ENCODE results near the gene DMD. TPM values are rescaled to one million over a fixed set of nuclear protein-coding genes. Genes with fewer than 3 reads are reported as not detected.

The DMD gene
- total RNA-seq, 2 donors from 2014 or later: 19.6 to 24.9 TPM

DNA sequence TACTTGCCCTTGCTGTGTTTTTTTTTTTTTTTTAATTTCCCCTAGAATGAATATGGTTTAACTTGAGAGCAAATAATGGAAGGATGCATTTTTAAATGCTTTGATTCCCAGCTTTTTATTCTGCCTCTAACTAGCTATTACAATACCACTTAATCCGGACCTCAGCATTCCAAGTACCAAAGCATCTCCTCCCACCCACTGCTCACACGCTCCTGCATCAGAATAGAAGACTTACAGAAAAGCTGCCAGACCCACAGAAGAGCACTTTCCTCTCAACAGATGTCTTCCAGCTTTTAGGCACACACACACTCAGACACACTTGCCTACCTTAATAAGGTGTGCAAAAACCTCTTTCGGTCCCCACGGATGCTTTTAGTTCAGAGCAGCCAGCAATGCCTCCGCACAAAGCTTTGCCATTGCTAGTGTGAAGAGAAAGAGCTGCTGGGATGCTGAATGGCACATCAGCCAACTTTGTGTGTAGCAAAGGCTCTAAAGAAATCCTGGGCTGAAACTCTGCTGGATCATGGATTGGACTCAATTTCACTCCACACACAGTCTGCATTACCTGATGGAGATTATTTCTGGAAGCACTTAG, 1056.2 kb downstream of the DMD start:
- WGBS, 2 experiments (ENCODE audit: insufficient coverage in 1 of 2, insufficient read length in 1 of 2): 31% methylated on average over 5 of the region's 5 CpGs; no CpG with 5 or more reads in 1 of the 2 experiments
- Histone ChIP-seq H3K4me1 (ENCODE audit: control insufficient read depth, insufficient read depth, low read length) (no peaks in the 10 kb centered on the region), H3K27ac (ENCODE audit: low read depth, low read length) (no peak overlapping the region), H3K4me3 (ENCODE audit: low read length) (no peak overlapping the region), H3K9me3 (ENCODE audit: control insufficient read depth, low read length) (no peaks in the 10 kb centered on the region), H3K27me3 (ENCODE audit: control insufficient read depth, insufficient read depth, low read length, poor library complexity, severe bottlenecking) (no peaks in the 10 kb centered on the region), H3K9ac (ENCODE audit: extremely low read depth, low read length, poor library complexity, severe bottlenecking) (no peak overlapping the region), H3K36me3 (ENCODE audit: control insufficient read depth, insufficient read depth, low read length) (no peaks in the 10 kb centered on the region)
- Mint-ChIP-seq H3K27me3 (ENCODE audit: insufficient read depth) (no peaks in the 10 kb centered on the region), H3K27ac (no peak overlapping the region), H3K9me3 (peaks cover 36% of the 10 kb centered on the region), H3K4me1 (no peaks in the 10 kb centered on the region), H3K36me3 (ENCODE audit: low read depth) (no peaks in the 10 kb centered on the region), H3K4me3 (no peak overlapping the region)
- peak; percentile 48 for DNase-seq
- TF ChIP-seq, protein P1, sequence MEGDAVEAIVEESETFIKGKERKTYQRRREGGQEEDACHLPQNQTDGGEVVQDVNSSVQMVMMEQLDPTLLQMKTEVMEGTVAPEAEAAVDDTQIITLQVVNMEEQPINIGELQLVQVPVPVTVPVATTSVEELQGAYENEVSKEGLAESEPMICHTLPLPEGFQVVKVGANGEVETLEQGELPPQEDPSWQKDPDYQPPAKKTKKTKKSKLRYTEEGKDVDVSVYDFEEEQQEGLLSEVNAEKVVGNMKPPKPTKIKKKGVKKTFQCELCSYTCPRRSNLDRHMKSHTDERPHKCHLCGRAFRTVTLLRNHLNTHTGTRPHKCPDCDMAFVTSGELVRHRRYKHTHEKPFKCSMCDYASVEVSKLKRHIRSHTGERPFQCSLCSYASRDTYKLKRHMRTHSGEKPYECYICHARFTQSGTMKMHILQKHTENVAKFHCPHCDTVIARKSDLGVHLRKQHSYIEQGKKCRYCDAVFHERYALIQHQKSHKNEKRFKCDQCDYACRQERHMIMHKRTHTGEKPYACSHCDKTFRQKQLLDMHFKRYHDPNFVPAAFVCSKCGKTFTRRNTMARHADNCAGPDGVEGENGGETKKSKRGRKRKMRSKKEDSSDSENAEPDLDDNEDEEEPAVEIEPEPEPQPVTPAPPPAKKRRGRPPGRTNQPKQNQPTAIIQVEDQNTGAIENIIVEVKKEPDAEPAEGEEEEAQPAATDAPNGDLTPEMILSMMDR (conservative IDR thresholded peaks at IDR 0.05): no peak

DNA sequence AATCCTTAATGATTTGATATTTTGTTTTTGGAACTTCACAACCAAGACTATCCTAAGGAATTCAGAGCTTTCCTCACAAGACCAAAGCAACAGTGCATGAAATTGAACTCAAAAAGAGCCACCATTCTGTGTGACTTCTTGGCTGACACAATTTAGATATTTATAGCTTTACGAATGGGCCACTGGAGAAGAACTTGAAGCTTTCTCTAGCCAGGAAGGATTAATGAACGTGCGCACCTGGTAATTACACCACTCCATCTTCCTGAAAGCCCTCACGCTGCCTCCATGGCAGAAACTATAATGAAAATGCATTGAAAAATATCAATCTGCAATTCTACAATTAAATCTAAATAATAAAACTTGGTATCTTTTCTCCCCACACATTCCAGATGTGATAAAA, 1057.8 kb downstream of the DMD start:
- Mint-ChIP-seq H3K9me3 (peaks cover 29% of the 10 kb centered on the region), H3K27ac (no peak overlapping the region), H3K4me1 (no peaks in the 10 kb centered on the region), H3K4me3 (no peak overlapping the region), H3K36me3 (ENCODE audit: low read depth) (no peaks in the 10 kb centered on the region), H3K27me3 (ENCODE audit: insufficient read depth) (no peaks in the 10 kb centered on the region)
- Histone ChIP-seq H3K27ac (ENCODE audit: low read depth, low read length) (no peak overlapping the region), H3K36me3 (ENCODE audit: control insufficient read depth, insufficient read depth, low read length) (no peaks in the 10 kb centered on the region), H3K27me3 (ENCODE audit: control insufficient read depth, insufficient read depth, low read length, poor library complexity, severe bottlenecking) (no peaks in the 10 kb centered on the region), H3K9me3 (ENCODE audit: control insufficient read depth, low read length) (no peaks in the 10 kb centered on the region), H3K9ac (ENCODE audit: extremely low read depth, low read length, poor library complexity, severe bottlenecking) (no peak overlapping the region), H3K4me1 (ENCODE audit: control insufficient read depth, insufficient read depth, low read length) (no peaks in the 10 kb centered on the region), H3K4me3 (ENCODE audit: low read length) (no peak overlapping the region)
- 100% methylated on average over 4 of the region's 4 CpGs; no CpG with 5 or more reads in 1 of the 2 experiments for WGBS, 2 experiments (ENCODE audit: insufficient coverage in 1 of 2, insufficient read length in 1 of 2)
- TF ChIP-seq, protein P1 (conservative IDR thresholded peaks at IDR 0.05): no peak
- no peak for DNase-seq

GRCh38 chrX:32150141-32150540, 1061.2 kb downstream of the DMD start:
- H3K27ac ChIP-seq (ENCODE audit: low read depth, low read length): no peak overlapping the region
- no peak overlapping the region for H3K4me3 ChIP-seq (ENCODE audit: low read length)
- H3K4me1 Mint-ChIP-seq: no peaks in the 10 kb centered on the region
- no peaks in the 10 kb centered on the region for H3K4me1 ChIP-seq (ENCODE audit: control insufficient read depth, insufficient read depth, low read length)
- H3K9me3 ChIP-seq (ENCODE audit: control insufficient read depth, low read length): no peaks in the 10 kb centered on the region
- no peak overlapping the region for H3K9ac ChIP-seq (ENCODE audit: extremely low read depth, low read length, poor library complexity, severe bottlenecking)
- TF ChIP-seq, protein P1 (conservative IDR thresholded peaks at IDR 0.05): no peak
- no peaks in the 10 kb centered on the region for H3K27me3 ChIP-seq (ENCODE audit: control insufficient read depth, insufficient read depth, low read length, poor library complexity, severe bottlenecking)
- H3K27me3 Mint-ChIP-seq (ENCODE audit: insufficient read depth): no peaks in the 10 kb centered on the region
- H3K27ac Mint-ChIP-seq: no peak overlapping the region
- H3K36me3 ChIP-seq (ENCODE audit: control insufficient read depth, insufficient read depth, low read length): no peaks in the 10 kb centered on the region
- no peaks in the 10 kb centered on the region for H3K36me3 Mint-ChIP-seq (ENCODE audit: low read depth)
- WGBS, 2 experiments (ENCODE audit: insufficient coverage in 1 of 2, insufficient read length in 1 of 2): 56% methylated on average over 5 of the region's 6 CpGs; no CpG with 5 or more reads in 1 of the 2 experiments
- H3K9me3 Mint-ChIP-seq: peaks cover 22% of the 10 kb centered on the region
- no peak overlapping the region for H3K4me3 Mint-ChIP-seq
- no peak for DNase-seq
